HG03442 (cell line): ENCODE measurements around the gene EGR4.
"Not testable (repeated sequence)": the region's sequence is repeated elsewhere in the genome, so short reads cannot be mapped to it uniquely, and the experiment has no call there.

Experiments used
- ATAC-seq: cut with Tn5 transposase; IDR thresholded peaks from one replicate; pipeline ENCODE4 v1.9.1; 2021; ENCODE audit warnings: mild to moderate bottlenecking, moderate library complexity; ENCODE audit not compliant: unreplicated experiment

Gene EGR4

DNA sequence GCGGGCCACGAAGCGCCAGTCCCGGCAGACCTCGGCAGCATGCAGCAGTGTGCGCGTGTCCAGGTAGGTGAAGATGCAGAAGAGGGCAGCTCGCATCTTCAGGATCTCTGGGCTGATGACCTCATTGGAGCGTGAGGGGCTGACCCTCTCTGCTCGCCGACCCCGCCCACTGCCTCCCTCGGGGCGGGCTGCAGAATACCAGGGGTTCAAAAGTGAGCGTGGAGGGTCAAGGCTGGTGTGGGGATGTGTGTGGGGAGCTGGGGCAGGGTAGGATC is 29.1 kb downstream of the EGR4 start:
- no peak for ATAC-seq

- no peak for ATAC-seq
Observed at GRCh38 chr2:73263540-73264331, 29.6 kb downstream of the EGR4 start.

DNA sequence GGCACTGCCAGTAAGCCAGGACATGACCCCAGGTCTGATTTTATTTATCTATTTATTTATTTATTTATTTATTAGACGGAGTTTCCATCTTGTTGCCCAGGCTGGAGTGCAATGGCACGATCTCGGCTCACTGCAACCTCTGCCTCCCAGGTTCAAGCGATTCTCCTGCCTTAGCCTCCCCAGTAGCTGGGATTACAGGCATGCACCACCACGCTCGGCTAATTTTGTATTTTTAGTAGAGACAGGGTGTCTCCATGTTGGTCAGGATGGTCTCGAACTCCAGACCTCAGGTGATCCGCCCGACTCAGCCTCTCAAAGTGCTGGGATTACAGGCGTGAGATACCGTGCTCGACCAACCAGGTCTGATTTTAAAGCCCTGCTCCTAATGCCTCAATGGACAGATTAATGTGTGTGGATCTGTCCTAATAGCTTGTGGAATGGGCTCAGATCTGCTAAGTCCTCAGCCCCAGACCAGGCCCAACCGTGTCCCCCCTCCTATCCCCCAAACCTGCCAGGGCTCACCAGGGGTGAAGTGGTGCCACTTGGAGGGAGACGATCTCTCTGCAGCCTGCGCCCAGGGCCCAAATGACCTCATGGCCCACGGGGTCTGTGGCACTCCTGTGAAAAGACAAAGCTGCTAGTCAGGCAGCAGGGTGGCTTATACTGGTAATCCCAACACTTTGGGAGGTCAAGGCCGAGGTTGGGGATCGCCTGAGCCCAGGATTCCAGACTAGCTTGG is 30.5 kb downstream of the EGR4 start:
- ATAC-seq: not testable (repeated sequence)

DNA sequence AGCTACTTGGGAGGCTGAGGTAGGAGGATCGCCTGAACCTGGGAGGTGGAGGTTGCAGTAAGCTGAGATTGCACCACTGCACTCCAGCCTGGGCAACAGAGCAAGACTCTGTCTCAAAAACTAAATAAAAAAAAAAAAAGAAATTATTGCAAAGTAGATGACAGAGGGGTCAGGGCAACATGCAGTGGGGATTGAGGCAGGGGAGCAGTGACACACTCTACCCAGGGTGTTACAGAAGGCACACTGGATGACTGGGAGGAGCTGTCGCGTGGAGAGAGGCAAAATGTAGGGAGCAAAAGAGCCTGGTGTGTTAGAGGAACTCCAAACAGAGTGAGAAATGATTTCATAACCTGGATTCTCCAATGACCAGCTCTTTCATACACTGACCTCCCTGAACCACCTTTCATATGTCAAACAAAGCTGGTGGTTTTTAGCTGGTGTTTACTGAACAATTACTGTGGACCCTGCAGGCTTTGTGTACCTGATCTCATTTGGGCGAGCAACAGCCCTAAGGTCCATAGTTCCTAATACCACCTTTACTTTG is 31.2 kb downstream of the EGR4 start:
- ATAC-seq: no peak

GRCh38 chr2:73260338-73260984 is 32.9 kb downstream of the EGR4 start:
- ATAC-seq: no peak

- no peak for ATAC-seq
Observed at GRCh38 chr2:73259704-73260337, 33.5 kb downstream of the EGR4 start.

GRCh38 chr2:73259276-73259675 is 34.1 kb downstream of the EGR4 start:
- ATAC-seq: no peak

DNA sequence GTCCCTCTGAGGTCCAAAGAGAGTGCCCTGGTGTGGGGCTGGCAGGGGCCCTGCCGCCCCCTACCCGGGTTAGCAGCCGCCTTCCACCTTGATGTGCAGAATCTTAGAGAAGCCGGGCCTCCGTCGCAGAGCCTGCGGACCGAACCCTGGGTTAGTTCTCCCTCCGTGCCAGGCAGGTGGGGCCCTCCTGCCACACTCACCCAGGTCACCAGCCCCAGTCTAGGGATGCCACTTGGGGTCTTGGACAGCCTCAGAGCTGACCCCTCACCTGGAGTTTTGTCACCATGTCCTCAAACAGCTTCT is 34.5 kb downstream of the EGR4 start:
- ATAC-seq: no peak

- no peak for ATAC-seq
Observed at GRCh38 chr2:73258186-73258912, 35.0 kb downstream of the EGR4 start.

DNA sequence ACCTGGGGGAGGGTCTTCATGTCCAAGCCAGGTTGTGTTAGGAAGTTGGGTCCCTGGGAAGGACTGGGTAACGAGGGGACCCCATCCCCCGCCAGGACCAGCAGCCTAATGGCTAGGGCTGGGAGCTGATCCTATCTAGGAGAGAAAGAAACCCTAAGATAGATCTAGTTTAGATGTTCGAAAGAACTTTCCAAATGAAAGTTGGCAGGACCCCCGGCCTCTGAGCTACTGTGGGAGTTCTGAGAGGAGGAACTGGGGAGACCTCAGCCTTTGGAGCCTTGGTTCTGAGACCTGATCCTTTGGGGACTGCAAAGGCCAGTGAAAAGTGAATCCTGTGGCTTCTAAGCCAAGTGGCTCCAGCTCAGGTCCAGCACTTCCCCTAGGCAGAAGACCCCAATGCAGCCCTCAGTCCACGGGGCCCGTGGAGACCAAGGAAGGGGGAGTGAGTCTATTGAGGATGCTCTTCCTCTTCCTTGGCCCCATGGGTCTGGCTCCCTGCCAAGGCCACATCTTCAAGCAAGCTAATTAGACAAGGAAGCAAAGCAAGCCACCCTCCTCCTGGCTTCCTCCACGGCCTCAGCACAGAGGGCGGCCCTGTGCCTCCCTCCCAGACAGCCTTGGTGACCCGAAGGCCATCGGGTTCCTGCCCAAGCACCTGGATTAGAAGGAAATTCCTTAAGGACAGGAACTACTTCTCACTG is 35.8 kb downstream of the EGR4 start:
- no peak for ATAC-seq

DNA sequence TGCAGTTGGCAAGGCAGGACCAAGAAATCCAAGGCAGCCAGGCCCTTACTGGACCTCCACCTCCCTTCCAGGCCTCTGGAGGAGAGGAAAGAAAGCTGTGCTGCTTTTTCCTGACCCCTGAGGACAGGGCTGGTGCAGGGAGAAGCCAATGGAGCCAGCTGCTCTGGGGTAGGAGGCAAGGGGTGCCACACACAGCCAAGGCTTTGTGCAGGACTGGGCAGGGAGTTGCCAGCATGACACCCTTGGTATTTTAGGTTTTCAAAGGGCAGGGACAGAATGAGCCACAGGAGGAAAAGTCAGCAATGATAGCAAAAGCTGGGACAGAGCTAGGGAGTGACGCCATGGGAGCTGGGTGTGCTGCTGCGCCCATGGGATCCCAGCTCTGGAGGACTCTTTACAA is 36.3 kb downstream of the EGR4 start:
- ATAC-seq: no peak

- no peak for ATAC-seq
Observed at GRCh38 chr2:73256618-73256922, 36.8 kb downstream of the EGR4 start.

- ATAC-seq: no peak
Observed at GRCh38 chr2:73255907-73256617, 37.3 kb downstream of the EGR4 start.

DNA sequence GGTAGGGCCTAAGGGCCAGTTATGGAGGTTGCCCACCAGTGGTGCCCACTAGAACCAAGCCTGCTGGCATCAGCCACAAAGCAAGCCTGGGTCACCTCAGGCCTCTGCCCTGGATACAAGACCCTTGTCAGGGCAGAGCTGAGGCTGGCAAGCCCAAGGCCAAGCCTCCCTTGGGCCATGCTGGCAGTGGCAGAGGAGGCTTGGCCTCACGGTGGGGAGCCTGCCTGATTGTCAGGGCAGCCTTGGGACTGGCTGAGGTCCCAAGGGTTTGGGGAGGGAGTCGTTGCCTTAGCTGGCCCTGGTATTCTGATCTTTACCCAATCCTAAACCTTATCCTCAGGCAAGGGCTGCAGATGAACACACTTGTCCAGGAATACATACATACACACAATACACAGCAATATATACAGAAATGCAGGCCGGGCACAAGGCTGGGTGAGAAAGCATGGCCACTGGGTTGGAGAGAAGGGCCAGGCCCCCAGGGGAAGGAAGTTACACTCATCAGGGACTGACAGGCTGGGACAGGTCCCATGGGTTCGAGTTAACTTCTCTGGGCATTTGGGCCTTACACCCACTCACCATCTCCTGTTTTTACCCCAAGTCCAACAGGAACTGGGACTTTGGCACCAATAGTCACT is 38.2 kb downstream of the EGR4 start:
- no peak for ATAC-seq

DNA sequence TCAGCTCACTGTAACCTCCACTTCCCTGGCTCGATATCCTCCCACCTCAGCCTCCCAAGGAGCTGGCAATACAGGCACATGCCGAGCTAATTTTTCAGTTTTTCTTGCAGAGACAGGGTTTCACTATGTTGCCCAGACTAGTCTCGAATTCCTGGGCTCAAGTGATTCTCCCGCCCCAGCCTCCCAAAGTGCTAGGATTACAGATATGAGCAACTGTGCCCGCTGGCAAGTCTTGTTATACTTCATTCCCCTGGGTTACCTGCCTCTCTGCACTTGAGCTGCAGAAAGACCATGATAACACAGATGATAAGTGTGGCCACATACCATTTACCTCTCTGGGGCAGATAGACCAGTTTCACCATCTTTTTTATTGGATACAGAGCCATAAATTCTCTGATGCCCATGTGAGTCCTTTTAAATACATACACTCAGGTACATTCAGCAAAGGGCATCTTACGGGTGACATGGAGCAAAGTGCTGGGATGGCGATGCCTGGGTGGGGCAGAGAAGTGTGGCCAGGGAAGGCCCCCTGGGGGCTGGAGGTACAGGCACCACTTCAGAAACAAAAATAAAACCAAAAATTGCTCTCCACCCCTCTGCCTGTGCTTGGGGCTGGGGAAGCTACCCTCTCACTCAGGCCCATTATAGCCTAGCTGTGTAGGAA is 38.9 kb downstream of the EGR4 start:
- ATAC-seq: no peak

GRCh38 chr2:73253901-73254300 is 39.4 kb downstream of the EGR4 start:
- ATAC-seq: no peak

- ATAC-seq: no peak
Observed at GRCh38 chr2:73253400-73253799, 39.9 kb downstream of the EGR4 start.

- ATAC-seq: no peak
Observed at GRCh38 chr2:73252238-73253027, 40.9 kb downstream of the EGR4 start.
